A375 (cell line): ENCODE measurements around the gene SELENOM. TPM values are rescaled to one million over a fixed set of nuclear protein-coding genes. Genes with fewer than 3 reads are reported as not detected.

ENCODE experiments used
- total RNA-seq: library from RNA; depleted of rRNA; stranded (reverse); fragments of >200 nt; shearing (Covaris generic); gene quantifications from 2 replicates; pipeline ENCODE4 v1.2.3, GENCODE V29; 2014; rRNA removed

Gene SELENOM
- 44.1 and 49.4 TPM in 2 replicates for total RNA-seq

GRCh38 chr22:31107178-31107893 is at the start of gene SELENOM:
TSS of gene SELENOM (minus strand) at chr22:31107568. CDS start at chr22:31107505, 63 bp downstream.

GRCh38 chr22:31139866-31140716 is 32.7 kb upstream of the SELENOM start, which contains the start of gene PLA2G3:
TSS of gene PLA2G3 (minus strand) at chr22:31140508. CDS start at chr22:31140354, 154 bp downstream.

GRCh38 chr22:31122532-31123291 is 15.3 kb upstream of the SELENOM start, which contains the start of gene INPP5J:
TSS of gene INPP5J (plus strand) at chr22:31122966. CDS start at chr22:31123015, 49 bp downstream.

DNA sequence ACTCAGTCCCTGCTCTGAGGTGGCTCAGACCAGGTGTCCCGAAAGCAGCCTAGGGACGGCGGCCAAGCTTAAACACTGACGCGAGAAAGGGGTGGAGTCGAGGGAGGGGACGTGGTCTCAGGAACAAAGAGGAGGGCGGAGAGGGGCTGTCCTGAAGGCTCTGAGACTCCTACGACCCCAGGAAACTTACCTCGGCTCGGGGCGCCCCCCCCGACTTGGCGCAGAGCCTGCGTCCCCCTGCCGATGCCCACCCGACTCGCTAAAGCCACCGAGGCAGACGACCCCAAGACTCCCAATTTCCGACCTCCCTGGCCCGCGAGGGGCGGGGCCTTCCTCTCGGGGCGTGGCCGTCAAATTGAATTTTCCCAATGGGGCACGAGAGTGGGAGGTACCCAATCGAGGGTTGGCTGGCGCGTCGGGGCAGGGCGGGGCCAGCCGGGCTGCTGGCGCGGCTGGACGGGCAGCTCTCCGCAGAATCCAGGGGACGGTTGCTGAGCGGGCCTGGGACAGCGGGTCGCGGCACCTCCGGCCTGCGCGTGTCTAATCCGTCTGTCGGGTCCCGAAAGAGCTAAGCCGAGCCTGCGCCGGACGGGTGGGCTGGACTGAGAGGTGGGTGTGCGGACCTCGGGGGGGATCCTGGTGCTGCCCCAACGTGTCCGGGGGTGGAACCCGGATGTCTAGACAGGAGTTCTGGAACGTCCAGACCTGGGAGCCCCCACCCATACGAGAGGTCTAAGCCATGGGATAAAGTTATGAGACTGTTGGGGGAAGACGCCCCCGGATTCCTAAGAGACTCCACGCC is 26.3 kb downstream of the SELENOM start, which contains the start of gene SMTN:
SMTN (plus strand) TSS at position 471 of the 802 bp plus-strand sequence. CDS start 1,941 bp downstream, outside the sequence.

Other genes with a start within 250 kb of the SELENOM start
- gene MORC2, start 138.8 kb downstream of the SELENOM start, total RNA-seq: 13.1 and 15.5 TPM in 2 replicates
- gene TUG1, start 138.3 kb downstream of the SELENOM start, total RNA-seq: 24.5 and 25.8 TPM in 2 replicates
- 58.8 and 66.7 TPM in 2 replicates for gene SMTN, start 26.2 kb downstream of the SELENOM start, total RNA-seq
- 0.77 and 0.87 TPM in 2 replicates for gene INPP5J, start 15.4 kb upstream of the SELENOM start, total RNA-seq
- 0.23 and 0.34 TPM in 2 replicates for gene PLA2G3, start 32.9 kb upstream of the SELENOM start, total RNA-seq
- 9.7 and 11.5 TPM in 2 replicates for gene RNF185, start 52.6 kb upstream of the SELENOM start, total RNA-seq
- gene LIMK2, start 104.7 kb upstream of the SELENOM start, total RNA-seq: 11.5 and 13.5 TPM in 2 replicates
- gene PIK3IP1, start 184.9 kb upstream of the SELENOM start, total RNA-seq: 0.05 and 0.15 TPM in 2 replicates
- 33.9 and 37.5 TPM in 2 replicates for gene PATZ1, start 238.8 kb upstream of the SELENOM start, total RNA-seq